ENCODE measurements around the gene DISC1. TPM values are rescaled to one million over a fixed set of nuclear protein-coding genes. Genes with fewer than 3 reads are reported as not detected.

The DISC1 gene
- total and polyA plus RNA-seq, 7 donors = 1.2 to 14.1 (median 5.8) TPM

- H3K9me3 ChIP-seq = no peaks in the 10 kb centered on the region
- intact Hi-C loops (cut with DNase I) = loop anchor here (2.0 to 5.0 kb wide), 3 partner anchors 76 to 266 kb away; partner anchors contain the start of genes EXOC8, SPRTN and TSNAX
- H3K27ac ChIP-seq = peak overlapping the region in 3 of 4 donors; percentile 15 to 65 (median 22)
- peak overlapping the region; percentile 32 to 47 (median 42) for H3K4me3 ChIP-seq
- 17 to 27% methylated on average over 8 of the region's 8 CpGs for WGBS, 2 donors
- TF ChIP-seq EP300 (IDR thresholded peaks at IDR 0.05) = no peak
- TF ChIP-seq CTCF (IDR thresholded peaks at IDR 0.05) = peak; percentile 35 to 78 (median 60)
- peaks cover 0 to 35% (median 33%) of the 10 kb centered on the region in 4 donors for H3K4me1 ChIP-seq
- H3K27me3 ChIP-seq = no peaks in the 10 kb centered on the region
- no peak for DNase-seq
- H3K36me3 ChIP-seq = no peaks in the 10 kb centered on the region
These were observed 22.9 kb upstream of the DISC1 start for GRCh38 chr1:231603598-231604275.

- Histone ChIP-seq H3K36me3 (no peaks in the 10 kb centered on the region), H3K4me3 (no peak overlapping the region), H3K27me3 (no peaks in the 10 kb centered on the region), H3K4me1 (peaks cover 0 to 35% (median 33%) of the 10 kb centered on the region in 4 donors), H3K27ac (no peak overlapping the region), H3K9me3 (no peaks in the 10 kb centered on the region)
- WGBS, 2 donors = 66 to 73% methylated on average over 2 of the region's 2 CpGs
- TF ChIP-seq CTCF (IDR thresholded peaks at IDR 0.05) (peak in 1 of 4 experiments; percentile 26), EP300 (IDR thresholded peaks at IDR 0.05) (no peak)
- DNase-seq = no peak
- intact Hi-C loops (cut with DNase I) = loop anchor here (2.0 to 5.0 kb wide), 3 partner anchors 77 to 267 kb away; partner anchors contain the start of genes EXOC8, SPRTN and TSNAX
These were observed 22.3 kb upstream of the DISC1 start for GRCh38 chr1:231604276-231604621.

- intact Hi-C loops (cut with DNase I) = loop anchor here (2.0 kb wide), 1 partner anchor 247 kb away; no protein-coding TSS in a partner anchor
- Histone ChIP-seq H3K4me3 (no peak overlapping the region), H3K27me3 (no peaks in the 10 kb centered on the region), H3K27ac (no peak overlapping the region), H3K9me3 (no peaks in the 10 kb centered on the region), H3K36me3 (no peaks in the 10 kb centered on the region), H3K4me1 (peaks cover 0 to 26% (median 25%) of the 10 kb centered on the region in 4 donors)
- WGBS, 2 donors = 67 to 69% methylated on average over 8 of the region's 8 CpGs
- DNase-seq = no peak
- TF ChIP-seq CTCF (IDR thresholded peaks at IDR 0.05) = no peak
- no peak for TF ChIP-seq EP300 (IDR thresholded peaks at IDR 0.05)
- no peak for TF ChIP-seq POLR2A (IDR thresholded peaks at IDR 0.05)
- TF ChIP-seq POLR2AphosphoS5 (IDR thresholded peaks at IDR 0.05) = no peak
These were observed 21.2 kb upstream of the DISC1 start for GRCh38 chr1:231605149-231606100.

- intact Hi-C loops (cut with DNase I) = no loop called here
These were observed 19.9 kb upstream of the DISC1 start for GRCh38 chr1:231606712-231607111.

More at GRCh38 chr1:231606712-231607111, 19.9 kb upstream of the DISC1 start:
- Histone ChIP-seq H3K9me3 (no peaks in the 10 kb centered on the region), H3K27me3 (no peaks in the 10 kb centered on the region), H3K4me3 (no peak overlapping the region), H3K27ac (no peak overlapping the region), H3K4me1 (peaks cover 0 to 13% (median 12%) of the 10 kb centered on the region in 4 donors), H3K36me3 (no peaks in the 10 kb centered on the region)
- 58 to 80% methylated on average over 4 of the region's 4 CpGs for WGBS, 2 donors
- DNase-seq = no peak
- TF ChIP-seq POLR2AphosphoS5 (IDR thresholded peaks at IDR 0.05) (no peak), CTCF (IDR thresholded peaks at IDR 0.05) (no peak), POLR2A (IDR thresholded peaks at IDR 0.05) (no peak), EP300 (IDR thresholded peaks at IDR 0.05) (no peak)
